ENCODE measurements around the gene MTHFD1L. TPM values are rescaled to one million over a fixed set of nuclear protein-coding genes. Genes with fewer than 3 reads are reported as not detected.
A peak's percentile ranks its signal among the peaks of the same experiment; 100 is the strongest.

The MTHFD1L gene
- total and polyA plus RNA-seq, 2 of the 4 experiments (the other 2 are of a cell fraction), result 43.5 to 53.2 TPM

DNA sequence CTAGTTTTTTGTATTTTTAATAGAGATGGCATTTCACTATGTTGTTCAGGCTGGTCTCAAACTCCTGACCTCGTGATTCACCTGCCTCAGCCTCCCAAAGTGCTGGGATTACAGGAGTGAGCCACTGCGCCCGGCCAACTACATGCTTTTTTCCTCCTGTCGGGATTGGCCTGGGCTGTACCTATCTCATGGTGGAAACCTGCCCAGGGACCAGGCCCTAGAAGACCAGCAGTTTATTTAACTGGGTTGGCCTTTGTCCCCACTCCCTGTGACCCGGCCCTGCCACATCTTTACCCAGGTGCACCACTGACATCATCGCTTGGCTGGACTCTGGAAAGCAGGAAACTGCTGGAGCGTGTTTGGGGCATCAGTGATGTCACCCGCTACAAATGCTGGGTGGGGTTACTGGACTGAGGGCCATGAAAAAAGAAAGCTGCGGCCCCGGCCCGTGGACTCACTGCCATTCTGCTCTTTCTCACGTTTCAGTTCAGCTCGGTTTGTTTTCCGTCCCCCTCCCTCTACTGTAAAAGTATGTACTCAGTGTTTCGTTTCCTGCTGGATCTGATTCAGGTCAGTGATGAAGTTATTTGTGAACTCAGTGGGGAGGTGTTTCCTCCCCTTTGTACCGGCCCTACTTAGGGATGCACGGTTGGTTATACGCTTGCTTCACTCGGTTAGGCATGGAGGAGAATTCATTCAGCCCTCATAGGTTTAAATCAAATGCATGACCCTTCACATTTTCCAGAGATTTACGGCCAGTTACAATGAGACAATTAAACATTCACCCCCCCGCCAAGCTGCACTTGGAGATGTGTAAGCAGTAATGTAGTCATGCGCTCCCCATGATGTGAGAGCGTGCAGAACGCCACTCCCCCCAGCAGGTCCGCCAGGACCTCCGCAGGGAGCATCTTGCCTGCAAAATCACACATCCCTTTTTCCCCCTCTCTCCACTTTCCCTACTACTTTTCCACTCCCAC, 179.3 kb downstream of the MTHFD1L start:
- Histone ChIP-seq H2AFZ (replicated peaks; ENCODE audit: low read length, poor library complexity) (peak overlapping the region; percentile 70), H4K91ac (ENCODE audit: insufficient read depth, low read depth, low read length) (peak overlapping the region; percentile 84), H2BK5ac (ENCODE audit: low read depth, low read length, poor library complexity, severe bottlenecking) (peak overlapping the region; percentile 98), H4K5ac (ENCODE audit: low read depth, low read length) (peak overlapping the region; percentile 53), H3K79me1 (ENCODE audit: low read depth in 1 of 2, low read length in 2 of 2) (peaks cover 4 to 41% of the 10 kb centered on the region in 2 experiments; a peak in 3 of 4 replicates), H2AK5ac (ENCODE audit: low read depth, low read length) (peak overlapping the region; percentile 86), H3K27me3 (ENCODE audit: control insufficient read depth, insufficient read depth, low read length) (no peaks in the 10 kb centered on the region), H2BK15ac (ENCODE audit: low read depth, low read length) (peak overlapping the region; percentile 10; the same call in 1 of the 3 replicates), H4K20me1 (ENCODE audit: insufficient read depth, low read length) (no peaks in the 10 kb centered on the region; the same call in 1 of the 2 replicates), H3K27ac (ENCODE audit: insufficient read depth, low read length) (peak overlapping the region; percentile 80), H3K4me2 (ENCODE audit: low read depth, low read length) (peak overlapping the region; percentile 72), H3K4me3 (ENCODE audit: insufficient read depth, low read depth, low read length) (no peak overlapping the region), H3K9me3 (ENCODE audit: control insufficient read depth, insufficient read depth, low read length) (no peaks in the 10 kb centered on the region), H3K36me3 (ENCODE audit: control insufficient read depth, insufficient read depth, low read length) (peaks cover 17% of the 10 kb centered on the region), H4K8ac (ENCODE audit: low read depth in 2 of 2, low read length in 2 of 2) (peak overlapping the region; percentile 17 to 87), H3K9ac (ENCODE audit: low read depth, low read length) (peak overlapping the region; percentile 15), H3K18ac (ENCODE audit: low read depth, low read length) (peak overlapping the region; percentile 58), H3K4ac (ENCODE audit: low read depth, low read length) (peak overlapping the region; percentile 99), H2BK120ac (ENCODE audit: low read depth, low read length) (peak overlapping the region; percentile 97), H3K56ac (ENCODE audit: extremely low read depth, insufficient read depth, low read length) (peak overlapping the region; percentile 57), H2BK20ac (ENCODE audit: low read depth, low read length) (peak overlapping the region; percentile 98), H3K9me1 (ENCODE audit: insufficient read depth, low read length) (peaks cover 12% of the 10 kb centered on the region), H3K14ac (replicated peaks; ENCODE audit: low read depth, low read length) (peak overlapping the region; percentile 26), H2AK9ac (replicated peaks; ENCODE audit: low read depth, low read length, poor library complexity) (peak overlapping the region; percentile 84), H3K4me1 (ENCODE audit: control insufficient read depth, insufficient read depth, low read length) (peaks cover 26% of the 10 kb centered on the region), H3K23ac (ENCODE audit: low read depth, low read length) (peak overlapping the region; percentile 25; the same call in 1 of the 2 replicates)
- dilution Hi-C loops (cut with HindIII; ENCODE audit: low sequenced_read_pairs, unreplicated experiment), result no loop called here
- ChIA-PET POLR2A (ENCODE audit: unreplicated experiment) (no interaction called here), CTCF (no interaction called here)
- no TSS peak for BruUV-seq (replicated peaks)
- peak; percentile 93 for DNase-seq
- intact Hi-C loops (cut with micrococcal nuclease), result no loop called here
- ATAC-seq (ENCODE audit: low read depth), result no peak
- in situ Hi-C loops (cut with MboI; ENCODE audit: low sequenced_read_pairs), result no loop called here
- peak; percentile 87 for TF ChIP-seq BHLHE40 (IDR thresholded peaks at IDR 0.05; ENCODE audit: low read depth, low read length)
- no peak; the same call in 1 of the 2 replicates for TF ChIP-seq SMC3 (IDR thresholded peaks at IDR 0.05; ENCODE audit: low read depth, low read length)
- 0 out of 2 replicates have a peak, but pooled peaks have one; percentile 11 for TF ChIP-seq RAD21 (IDR thresholded peaks at IDR 0.05; ENCODE audit: low read length)
- TF ChIP-seq NFE2L2 (IDR thresholded peaks at IDR 0.05; ENCODE audit: low read depth, low read length), result no peak
- peak; percentile 69 for TF ChIP-seq POLR2A (IDR thresholded peaks at IDR 0.05; ENCODE audit: low read depth, low read length)
- 0 out of 2 replicates have a peak, but pooled peaks have one; percentile 16 for TF ChIP-seq FOS (IDR thresholded peaks at IDR 0.05; ENCODE audit: low read depth, low read length)
- TF ChIP-seq RCOR1 (IDR thresholded peaks at IDR 0.05; ENCODE audit: insufficient replicate concordance, low read length), result no peak
- no peak for TF ChIP-seq MXI1 (IDR thresholded peaks at IDR 0.05; ENCODE audit: borderline replicate concordance, low read depth, low read length)
- WGBS, 2 experiments (ENCODE audit: extremely low coverage in 2 of 2, insufficient read length in 1 of 2), result 100% methylated on average over 3 of the region's 26 CpGs; no CpG with 5 or more reads in 1 of the 2 experiments
